OCI-LY1 (cell line): ENCODE data around the gene CALML5.

Source experiments
- CTCF ChIP-seq: fragments of 200-600 bp; sonication (generic), shearing (Covaris generic); IDR thresholded peaks from 2 replicates; pipeline ENCODE4 v1.5.1; 2017; ENCODE audit warnings: mild to moderate bottlenecking, antibody characterized with exemption, low read length, moderate library complexity, mixed read lengths
- EZH2 ChIP-seq: fragments of 200-600 bp; sonication (generic), shearing (Covaris generic); IDR thresholded peaks from 2 replicates; pipeline ENCODE4 v1.8.0; 2017; ENCODE audit warnings: borderline replicate concordance, mixed run types, mild to moderate bottlenecking, antibody characterized with exemption, low read length, moderate library complexity, mixed read lengths

GRCh38 chr10:5514226-5514850, 15.0 kb upstream of the CALML5 start:
- no peak for TF ChIP-seq CTCF
- no peak for TF ChIP-seq EZH2
